Sigmoid colon (tissue), 4 donors: Measurements from ENCODE around the gene IFT25.

Experiments used
- EP300 ChIP-seq, 4 donors: sonication (generic); formaldehyde crosslinking; IDR thresholded peaks; one replicate each; pipeline ENCODE4 v1.6.1; 2017; ENCODE audit warnings: antibody characterized with exemption in 4 of 4
- POLR2A ChIP-seq, 2 donors: fragments of 450-650 bp; IDR thresholded peaks; one replicate each; pipeline ENCODE4 v1.6.1; 2016; ENCODE audit warnings: antibody characterized with exemption in 2 of 2, mild to moderate bottlenecking in 2 of 2, moderate library complexity in 2 of 2
- TF ChIP-seq, protein P1 (sequence below), 4 experiments: fragments of 450-650 bp in 3 of 4; fragments of 200-600 bp in 1 of 4; IDR thresholded peaks; one replicate each; pipeline ENCODE4 v1.5.1; 2016 to 2019; ENCODE audit warnings: antibody characterized with exemption in 4 of 4, mild to moderate bottlenecking in 3 of 4, moderate library complexity in 2 of 4

- TF ChIP-seq, protein P1, sequence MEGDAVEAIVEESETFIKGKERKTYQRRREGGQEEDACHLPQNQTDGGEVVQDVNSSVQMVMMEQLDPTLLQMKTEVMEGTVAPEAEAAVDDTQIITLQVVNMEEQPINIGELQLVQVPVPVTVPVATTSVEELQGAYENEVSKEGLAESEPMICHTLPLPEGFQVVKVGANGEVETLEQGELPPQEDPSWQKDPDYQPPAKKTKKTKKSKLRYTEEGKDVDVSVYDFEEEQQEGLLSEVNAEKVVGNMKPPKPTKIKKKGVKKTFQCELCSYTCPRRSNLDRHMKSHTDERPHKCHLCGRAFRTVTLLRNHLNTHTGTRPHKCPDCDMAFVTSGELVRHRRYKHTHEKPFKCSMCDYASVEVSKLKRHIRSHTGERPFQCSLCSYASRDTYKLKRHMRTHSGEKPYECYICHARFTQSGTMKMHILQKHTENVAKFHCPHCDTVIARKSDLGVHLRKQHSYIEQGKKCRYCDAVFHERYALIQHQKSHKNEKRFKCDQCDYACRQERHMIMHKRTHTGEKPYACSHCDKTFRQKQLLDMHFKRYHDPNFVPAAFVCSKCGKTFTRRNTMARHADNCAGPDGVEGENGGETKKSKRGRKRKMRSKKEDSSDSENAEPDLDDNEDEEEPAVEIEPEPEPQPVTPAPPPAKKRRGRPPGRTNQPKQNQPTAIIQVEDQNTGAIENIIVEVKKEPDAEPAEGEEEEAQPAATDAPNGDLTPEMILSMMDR (IDR thresholded peaks at IDR 0.05): peak; percentile 41 to 53 (median 46)
- TF ChIP-seq POLR2A (IDR thresholded peaks at IDR 0.05) (no peak), EP300 (IDR thresholded peaks at IDR 0.05) (no peak)
These were observed 66.9 kb downstream of the IFT25 start for GRCh38 chr1:53878492-53879105.
